Endodermal cell (in vitro differentiated cells): ENCODE results near the gene RTN1. TPM values are rescaled to one million over a fixed set of nuclear protein-coding genes. Genes with fewer than 3 reads are reported as not detected.

Source experiments
- DNase-seq: peaks from one replicate; pipeline ENCODE4 v3.0.0-alpha.2; 2017
- H3K27ac ChIP-seq: 2 replicates; pipeline ENCODE4 v1.5.1; 2013; ENCODE audit warnings: mild to moderate bottlenecking, low read depth, low read length, moderate library complexity
- H3K27me3 ChIP-seq: 2 replicates; pipeline ENCODE4 v1.6.1; 2013; ENCODE audit warnings: mild to moderate bottlenecking, low read length, moderate library complexity; ENCODE audit not compliant: insufficient read depth, control insufficient read depth, poor library complexity, severe bottlenecking
- H3K36me3 ChIP-seq: 2 replicates; pipeline ENCODE4 v1.7.0; 2013; ENCODE audit warnings: mild to moderate bottlenecking, low read length, moderate library complexity; ENCODE audit not compliant: control insufficient read depth, insufficient read depth
- H3K4me1 ChIP-seq: one replicate; pipeline ENCODE4 v1.7.0; 2013; ENCODE audit warnings: low read length; ENCODE audit not compliant: control insufficient read depth, insufficient read depth
- H3K4me3 ChIP-seq: 2 replicates; pipeline ENCODE4 v1.5.1; 2013; ENCODE audit warnings: mild to moderate bottlenecking, low read length, moderate library complexity
- H3K9ac ChIP-seq: 2 replicates; pipeline ENCODE4 v1.6.1; 2013; ENCODE audit warnings: mild to moderate bottlenecking, low read length, moderate library complexity; ENCODE audit not compliant: poor library complexity, severe bottlenecking; ENCODE audit errors: extremely low read depth
- H3K9me3 ChIP-seq: 2 replicates; pipeline ENCODE4 v1.6.1; 2013; ENCODE audit warnings: mild to moderate bottlenecking, low read length, moderate library complexity; ENCODE audit not compliant: control insufficient read depth
- H3K27ac Mint-ChIP-seq: 2 replicates; pipeline ENCODE4 v1.8.0; 2020; ENCODE audit warnings: mixed read lengths
- H3K27me3 Mint-ChIP-seq: 2 replicates; pipeline ENCODE4 v1.8.0; 2021; ENCODE audit warnings: mild to moderate bottlenecking, mixed read lengths; ENCODE audit not compliant: insufficient read depth
- H3K36me3 Mint-ChIP-seq: 2 replicates; pipeline ENCODE4 v1.8.0; 2020; ENCODE audit warnings: low read depth, mixed read lengths
- H3K4me1 Mint-ChIP-seq: 2 replicates; pipeline ENCODE4 v1.8.0; 2020; ENCODE audit warnings: mixed read lengths
- H3K4me3 Mint-ChIP-seq: 2 replicates; pipeline ENCODE4 v1.8.0; 2020; ENCODE audit warnings: mild to moderate bottlenecking, moderate library complexity, mixed read lengths
- H3K9me3 Mint-ChIP-seq: 2 replicates; pipeline ENCODE4 v1.8.0; 2020; ENCODE audit warnings: mild to moderate bottlenecking, mixed read lengths
- CTCF ChIP-seq: fragments of 200-600 bp; sonication (generic); conservative IDR thresholded peaks from 2 replicates; pipeline ENCODE4 v1.5.0; 2021; ENCODE audit warnings: antibody characterized with exemption, mild to moderate bottlenecking
- WGBS, 2 experiments: methylation state at CpG; one replicate each; pipeline versions ENCODE4 v1.1.5 to v1.1.7; 2013; ENCODE audit warnings: missing lambda C conversion rate in 2 of 2, mixed read lengths in 1 of 2; ENCODE audit not compliant: insufficient coverage in 1 of 2, insufficient read length in 1 of 2; 5-methylcytosine and 5-hydroxymethylcytosine counted together
- total RNA-seq, 2 donors: library from RNA; stranded (reverse); fragmentation: NEBNext Ultra II Directional in 1 of 2; extraction: Animal tissue kit (Norgen Biotek cat#: 25700) in 1 of 2; gene quantifications; 2 replicates in 1 of 2; 3 replicates in 1 of 2; pipeline ENCODE4 v1.2.1, GENCODE V29; 2021

RTN1 gene
- total RNA-seq, 2 donors from 2014 or later: 5.5 to 5.9 TPM

- Histone ChIP-seq H3K4me1 (peaks cover 21% of the 10 kb centered on the region), H3K36me3 (no peaks in the 10 kb centered on the region), H3K27ac (no peak overlapping the region), H3K9me3 (no peaks in the 10 kb centered on the region), H3K9ac (no peak overlapping the region), H3K4me3 (peak overlapping the region; percentile 24), H3K27me3 (peaks cover 4% of the 10 kb centered on the region)
- Mint-ChIP-seq H3K36me3 (no peaks in the 10 kb centered on the region), H3K4me3 (peak overlapping the region; percentile 13), H3K9me3 (no peaks in the 10 kb centered on the region), H3K27ac (peak overlapping the region; percentile 44), H3K4me1 (peaks cover 41% of the 10 kb centered on the region), H3K27me3 (peaks cover 2% of the 10 kb centered on the region)
- 73 to 82% methylated on average over 2 to 3 of the region's 3 CpGs for WGBS, 2 experiments
- no peak for TF ChIP-seq CTCF
- DNase-seq: no peak
Measured at GRCh38 chr14:59566725-59567124, 303.9 kb downstream of the RTN1 start.

DNA sequence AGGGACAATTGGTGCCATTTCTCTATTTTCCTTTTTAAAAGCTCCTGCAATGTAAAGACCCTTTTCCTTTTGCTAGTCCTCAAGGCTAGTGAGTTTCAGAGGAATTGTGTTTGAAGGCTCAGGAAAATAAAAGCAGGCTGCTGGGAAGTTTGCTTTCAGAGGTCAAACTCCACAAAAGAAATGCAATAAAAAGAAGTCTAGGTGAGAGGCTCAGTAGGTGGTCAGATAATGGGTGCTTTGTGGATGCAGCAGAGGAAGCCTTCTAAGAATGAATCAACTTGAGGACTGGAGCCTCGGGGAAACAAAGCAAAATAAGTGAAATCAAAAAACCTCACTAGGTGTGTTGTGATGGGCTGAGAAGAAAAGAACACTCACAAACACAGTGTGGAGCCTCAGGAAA lies 304.3 kb downstream of the RTN1 start:
- no peaks in the 10 kb centered on the region for H3K9me3 Mint-ChIP-seq
- no peaks in the 10 kb centered on the region for H3K36me3 ChIP-seq
- no peak for DNase-seq
- 50% methylated on average over 1 of the region's 1 CpG; no CpG with 5 or more reads in 1 of the 2 experiments for WGBS, 2 experiments
- no peak for TF ChIP-seq CTCF
- peak overlapping the region; percentile 16 for H3K27ac ChIP-seq
- H3K4me1 Mint-ChIP-seq: peaks cover 41% of the 10 kb centered on the region
- H3K4me3 ChIP-seq: peak overlapping the region; percentile 24
- H3K9ac ChIP-seq: no peak overlapping the region
- peak overlapping the region; percentile 44 for H3K27ac Mint-ChIP-seq
- H3K27me3 Mint-ChIP-seq: peaks cover 2% of the 10 kb centered on the region
- peaks cover 21% of the 10 kb centered on the region for H3K4me1 ChIP-seq
- peaks cover 4% of the 10 kb centered on the region for H3K27me3 ChIP-seq
- peak overlapping the region; percentile 13 for H3K4me3 Mint-ChIP-seq
- H3K9me3 ChIP-seq: no peaks in the 10 kb centered on the region
- no peaks in the 10 kb centered on the region for H3K36me3 Mint-ChIP-seq

DNA sequence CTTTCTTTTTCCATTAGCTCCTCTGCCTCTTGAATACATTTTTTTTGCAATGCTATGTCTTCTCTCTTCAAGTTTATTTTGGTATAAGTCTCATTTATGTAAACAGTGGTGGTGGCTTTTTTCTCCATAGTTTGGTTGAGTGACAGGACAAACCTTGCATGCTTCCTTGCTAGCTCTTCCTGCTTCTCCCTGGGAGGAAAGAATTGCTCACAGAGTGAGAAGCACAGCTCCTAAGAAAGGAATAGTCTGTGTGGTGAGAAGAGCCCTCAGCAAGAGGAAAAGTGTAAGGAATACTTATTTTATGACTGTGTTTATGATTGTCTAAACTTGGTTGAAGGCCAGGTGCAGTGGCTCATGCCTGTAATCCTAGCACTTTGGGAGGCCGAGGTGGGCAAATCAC lies 305.5 kb downstream of the RTN1 start:
- 85 to 92% methylated on average over 1 of the region's 1 CpG for WGBS, 2 experiments
- no peaks in the 10 kb centered on the region for H3K36me3 ChIP-seq
- TF ChIP-seq CTCF: no peak
- no peaks in the 10 kb centered on the region for H3K9me3 ChIP-seq
- H3K9ac ChIP-seq: no peak overlapping the region
- H3K4me1 Mint-ChIP-seq: peaks cover 41% of the 10 kb centered on the region
- H3K9me3 Mint-ChIP-seq: no peaks in the 10 kb centered on the region
- H3K27ac Mint-ChIP-seq: no peak overlapping the region
- no peaks in the 10 kb centered on the region for H3K36me3 Mint-ChIP-seq
- H3K27me3 Mint-ChIP-seq: no peaks in the 10 kb centered on the region
- H3K4me1 ChIP-seq: peaks cover 21% of the 10 kb centered on the region
- H3K27ac ChIP-seq: no peak overlapping the region
- no peak for DNase-seq
- H3K27me3 ChIP-seq: peaks cover 4% of the 10 kb centered on the region
- H3K4me3 ChIP-seq: no peak overlapping the region
- H3K4me3 Mint-ChIP-seq: no peak overlapping the region
